IPS-NIHi11 (cell line): ENCODE results near the gene PPP1R13B.
"Not testable (repeated sequence)": the region's sequence is repeated elsewhere in the genome, so short reads cannot be mapped to it uniquely, and the experiment has no call there.

Experiments used
- DNase-seq: peaks from one replicate; pipeline ENCODE4 v3.0.0; 2012; ENCODE audit warnings: mixed read lengths, low spot score

The PPP1R13B gene, protein sequence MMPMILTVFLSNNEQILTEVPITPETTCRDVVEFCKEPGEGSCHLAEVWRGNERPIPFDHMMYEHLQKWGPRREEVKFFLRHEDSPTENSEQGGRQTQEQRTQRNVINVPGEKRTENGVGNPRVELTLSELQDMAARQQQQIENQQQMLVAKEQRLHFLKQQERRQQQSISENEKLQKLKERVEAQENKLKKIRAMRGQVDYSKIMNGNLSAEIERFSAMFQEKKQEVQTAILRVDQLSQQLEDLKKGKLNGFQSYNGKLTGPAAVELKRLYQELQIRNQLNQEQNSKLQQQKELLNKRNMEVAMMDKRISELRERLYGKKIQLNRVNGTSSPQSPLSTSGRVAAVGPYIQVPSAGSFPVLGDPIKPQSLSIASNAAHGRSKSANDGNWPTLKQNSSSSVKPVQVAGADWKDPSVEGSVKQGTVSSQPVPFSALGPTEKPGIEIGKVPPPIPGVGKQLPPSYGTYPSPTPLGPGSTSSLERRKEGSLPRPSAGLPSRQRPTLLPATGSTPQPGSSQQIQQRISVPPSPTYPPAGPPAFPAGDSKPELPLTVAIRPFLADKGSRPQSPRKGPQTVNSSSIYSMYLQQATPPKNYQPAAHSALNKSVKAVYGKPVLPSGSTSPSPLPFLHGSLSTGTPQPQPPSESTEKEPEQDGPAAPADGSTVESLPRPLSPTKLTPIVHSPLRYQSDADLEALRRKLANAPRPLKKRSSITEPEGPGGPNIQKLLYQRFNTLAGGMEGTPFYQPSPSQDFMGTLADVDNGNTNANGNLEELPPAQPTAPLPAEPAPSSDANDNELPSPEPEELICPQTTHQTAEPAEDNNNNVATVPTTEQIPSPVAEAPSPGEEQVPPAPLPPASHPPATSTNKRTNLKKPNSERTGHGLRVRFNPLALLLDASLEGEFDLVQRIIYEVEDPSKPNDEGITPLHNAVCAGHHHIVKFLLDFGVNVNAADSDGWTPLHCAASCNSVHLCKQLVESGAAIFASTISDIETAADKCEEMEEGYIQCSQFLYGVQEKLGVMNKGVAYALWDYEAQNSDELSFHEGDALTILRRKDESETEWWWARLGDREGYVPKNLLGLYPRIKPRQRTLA

DNA sequence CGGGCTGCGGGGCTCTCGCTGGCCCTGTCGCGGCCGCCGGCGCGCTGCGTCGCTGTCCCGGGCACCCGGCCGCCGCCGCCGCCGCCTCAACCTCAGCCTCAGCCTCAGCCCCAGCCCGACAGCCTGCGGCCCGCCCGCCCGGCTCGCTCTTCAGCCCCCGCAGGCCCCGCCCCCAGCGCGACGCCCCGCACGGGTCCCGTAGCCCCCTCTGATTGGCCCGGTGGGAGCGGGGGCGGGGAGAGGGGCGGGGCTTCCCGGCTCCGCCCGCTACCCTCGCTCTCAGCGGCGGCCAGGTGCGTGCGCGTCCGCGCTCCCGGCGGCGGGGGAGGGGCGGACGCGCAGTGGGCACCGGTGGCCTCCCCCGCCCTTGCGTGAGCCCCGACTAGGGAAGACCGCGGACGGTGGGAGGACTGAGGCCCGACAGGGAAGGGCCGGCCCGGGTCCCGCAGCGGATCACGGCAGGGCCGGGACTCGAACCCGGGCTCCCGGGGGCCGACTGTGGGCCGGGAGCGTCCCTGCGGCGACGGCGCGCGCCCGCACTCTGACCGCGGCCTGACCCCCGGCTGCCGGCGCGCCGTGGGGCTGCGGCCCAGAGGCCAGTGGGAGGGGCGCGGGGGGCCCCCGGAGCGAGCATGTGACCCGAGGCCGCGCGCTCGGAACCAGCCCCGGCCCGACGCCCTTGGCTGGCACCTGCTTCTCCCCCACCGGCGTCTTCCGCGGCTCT lies at the start of gene PPP1R13B:
PPP1R13B (minus strand) TSS at position 125 of the 724 bp plus-strand sequence. CDS start 268 bp downstream, outside the sequence.
- peak; percentile 98 for DNase-seq

DNA sequence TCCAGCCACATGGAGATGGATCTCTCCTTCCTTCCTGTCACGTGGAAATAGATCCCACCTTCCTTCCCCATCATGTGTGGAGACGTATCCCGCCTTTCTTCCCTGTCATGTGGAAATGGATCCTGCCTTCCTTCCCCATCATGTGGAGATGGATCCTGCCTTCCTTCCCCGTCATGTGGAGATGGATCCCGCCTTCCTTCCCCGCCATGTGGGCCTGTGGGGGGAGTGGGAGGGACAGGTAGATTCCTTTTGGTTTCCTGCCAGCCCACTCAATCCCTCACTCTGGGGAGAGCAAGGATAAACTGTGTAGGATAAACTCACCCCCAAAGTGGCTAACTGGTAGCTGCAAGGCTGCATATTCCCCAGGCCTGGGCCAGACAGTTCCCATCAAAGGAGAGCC lies 49.2 kb upstream of the PPP1R13B start:
- no peak for DNase-seq

DNA sequence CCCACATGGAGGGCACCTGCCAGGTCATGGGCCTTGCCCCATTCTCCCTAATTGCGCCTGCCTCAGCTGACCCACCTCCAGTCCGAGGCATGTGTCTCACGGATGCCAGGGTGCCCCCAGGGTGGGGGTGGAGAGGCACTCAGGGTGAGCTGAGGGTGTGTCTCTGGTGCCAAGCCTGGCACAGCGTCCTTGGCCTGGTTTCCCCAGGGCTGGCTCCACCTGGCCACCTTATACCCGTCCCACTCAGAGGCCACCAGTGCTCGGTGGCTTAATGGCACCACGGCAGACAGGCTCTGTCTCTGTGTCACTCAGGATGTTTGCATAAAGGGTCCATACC lies 47.3 kb upstream of the PPP1R13B start:
- no peak for DNase-seq

DNA sequence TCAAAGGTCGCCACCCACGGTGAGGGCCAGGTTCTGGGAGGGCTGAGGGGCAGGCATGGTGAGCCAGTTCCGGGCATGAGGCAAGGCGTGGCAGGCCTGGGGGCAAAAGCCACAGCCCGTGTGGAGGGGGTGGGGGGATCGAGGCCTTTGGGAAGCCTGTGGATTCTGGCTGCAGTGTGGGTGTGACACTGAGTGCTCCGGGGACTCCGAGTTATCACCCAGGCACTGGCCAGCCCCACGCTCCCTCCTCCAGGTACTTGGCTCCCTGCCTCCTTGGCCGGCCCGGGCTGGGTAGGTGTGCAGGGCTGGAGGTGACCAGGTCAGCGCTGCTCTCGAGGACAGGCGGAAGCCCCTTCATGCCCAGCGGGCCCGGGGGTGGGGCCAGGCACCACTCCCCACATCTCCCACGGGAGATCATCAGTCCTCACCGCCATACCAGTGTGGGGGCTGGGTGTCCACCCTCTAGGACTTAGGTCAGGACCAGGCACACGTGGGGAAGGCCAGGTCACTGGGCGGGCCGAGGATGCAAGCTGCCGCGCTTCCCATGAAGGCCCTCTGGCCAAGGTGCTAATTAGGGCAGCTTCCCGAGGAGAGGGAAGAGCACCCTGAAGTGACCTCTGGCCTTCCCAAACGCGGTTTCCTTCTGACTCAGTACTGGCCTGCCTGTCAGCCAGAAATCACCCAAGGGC lies 46.8 kb upstream of the PPP1R13B start:
- DNase-seq, result no peak

GRCh38 chr14:103892247-103892646 lies 44.9 kb upstream of the PPP1R13B start:
- DNase-seq, result no peak

GRCh38 chr14:103891667-103892215 lies 44.4 kb upstream of the PPP1R13B start:
- DNase-seq, result peak; percentile 13

DNA sequence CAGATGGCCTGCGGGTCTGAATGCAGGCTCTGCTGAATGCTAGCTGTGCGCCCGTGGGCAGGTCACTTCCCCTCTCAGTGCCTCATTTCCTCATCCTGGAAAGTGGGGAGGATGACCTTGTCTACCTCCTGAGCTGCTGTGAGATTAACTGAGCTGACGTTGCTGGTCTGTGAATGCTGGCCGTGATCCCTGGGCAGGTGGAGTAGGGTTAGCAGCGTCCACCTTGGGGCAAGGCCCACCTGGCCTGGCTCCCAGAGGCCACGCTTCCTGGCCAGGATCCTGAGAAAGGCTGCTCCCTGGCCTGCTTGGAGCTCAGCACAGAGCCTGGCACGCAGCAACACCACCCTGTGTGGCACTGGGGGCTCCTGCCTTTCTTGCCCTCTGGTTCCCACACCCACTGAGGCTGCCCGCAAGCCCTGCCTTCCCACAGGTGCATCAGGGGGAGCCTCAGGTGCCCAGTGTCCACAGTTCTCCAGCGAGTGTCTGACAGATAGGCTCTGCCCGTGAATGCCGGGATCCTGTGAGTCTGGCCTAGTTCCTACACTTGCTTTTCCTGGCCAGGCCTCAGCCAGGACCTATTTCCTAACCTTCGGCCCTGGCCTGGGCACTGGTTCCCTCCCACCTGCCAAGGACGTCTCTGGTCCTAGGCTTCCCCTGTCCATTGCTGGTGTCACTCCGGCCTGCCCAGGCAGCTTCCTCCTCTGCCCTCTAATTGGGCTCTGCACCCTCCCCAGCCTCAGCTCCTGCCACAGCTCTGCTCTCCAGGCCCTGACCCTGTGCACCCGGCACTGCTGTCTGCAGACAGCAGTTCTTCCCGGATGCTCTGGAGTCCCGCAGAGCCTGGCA lies 43.7 kb upstream of the PPP1R13B start:
- peak; percentile 4 for DNase-seq

- DNase-seq, result peak; percentile 9
Measured at GRCh38 chr14:103890052-103890371, 42.6 kb upstream of the PPP1R13B start.

DNA sequence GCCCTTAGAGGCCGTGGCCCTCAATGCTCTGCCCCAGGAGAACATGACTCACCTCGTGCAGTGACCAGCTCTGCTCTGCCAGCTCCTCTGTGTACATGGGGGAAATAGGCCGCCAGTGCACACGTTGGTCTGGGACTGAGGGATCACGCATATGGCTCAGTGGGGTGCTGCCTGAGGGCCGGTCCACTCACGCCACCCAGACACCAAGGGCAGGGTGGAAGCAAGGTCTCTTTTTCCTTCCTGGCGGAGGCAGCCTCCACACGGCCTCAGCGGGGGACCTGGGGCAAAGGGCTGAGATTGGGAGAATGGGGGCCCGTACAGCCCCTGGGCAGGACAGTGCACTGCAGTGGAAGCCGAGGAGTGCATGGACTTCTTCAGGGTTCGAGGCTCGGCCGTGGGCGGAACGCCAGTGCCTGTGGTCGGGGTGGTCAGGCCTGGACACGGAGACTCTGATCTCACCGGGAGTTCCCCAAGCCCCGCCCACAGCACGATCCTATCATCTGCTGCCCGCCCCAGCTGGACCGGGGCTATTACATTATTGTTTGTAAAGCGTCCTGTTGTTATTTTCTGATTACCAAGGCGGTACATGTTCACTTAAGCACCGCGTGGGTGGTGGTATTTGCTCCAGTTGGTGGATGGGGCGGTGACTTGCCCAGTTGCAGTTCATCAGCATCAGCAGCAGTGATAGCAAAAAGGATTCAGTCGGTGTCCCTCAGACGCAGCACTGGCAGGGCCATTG lies 42.1 kb upstream of the PPP1R13B start:
- no peak for DNase-seq

DNA sequence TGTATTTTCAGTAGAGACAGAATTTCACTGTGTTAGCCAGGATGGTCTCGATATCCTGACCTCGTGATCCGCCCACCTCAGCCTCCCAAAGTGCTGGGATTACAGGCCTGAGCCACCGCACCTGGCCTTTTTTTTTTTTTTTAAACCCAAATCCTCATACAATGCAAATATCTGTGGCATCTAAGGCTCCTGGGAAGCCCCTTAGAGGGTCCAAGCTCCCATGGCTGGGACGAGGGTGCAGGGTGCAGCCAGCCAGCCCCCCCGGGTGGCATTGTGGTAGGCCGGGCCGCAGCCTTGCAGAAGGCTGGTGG lies 41.6 kb upstream of the PPP1R13B start:
- DNase-seq, result not testable (repeated sequence)

DNA sequence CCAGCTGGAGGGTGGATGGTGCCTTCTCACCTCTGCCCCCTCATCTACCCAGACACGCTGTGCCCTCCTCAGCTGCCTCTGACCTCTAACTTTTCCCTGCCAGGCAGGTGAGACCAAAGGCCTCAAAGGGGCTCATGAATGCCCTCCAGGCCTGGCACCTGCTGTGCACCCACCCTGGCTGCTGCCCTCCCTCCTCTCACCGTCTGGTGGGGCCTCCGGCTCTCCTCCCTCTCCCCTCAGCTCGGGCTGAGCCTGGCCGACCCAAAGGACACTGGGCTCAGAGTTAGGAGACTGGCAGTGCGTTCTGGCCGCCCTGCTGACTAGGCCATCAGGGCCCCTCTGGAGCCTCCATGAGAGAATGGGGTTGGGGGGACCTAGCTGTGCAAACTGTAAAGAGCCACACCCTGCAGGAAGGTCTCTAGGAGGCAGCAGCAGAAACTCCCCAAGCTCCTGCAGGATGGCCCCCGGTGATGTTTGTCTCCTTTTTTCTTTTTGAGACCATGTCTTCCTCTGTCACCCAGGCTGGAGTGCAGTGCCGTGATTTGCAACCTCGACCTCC lies 40.3 kb upstream of the PPP1R13B start:
- DNase-seq, result no peak

- DNase-seq, result no peak
Measured at GRCh38 chr14:103887170-103887501, 39.8 kb upstream of the PPP1R13B start.

DNA sequence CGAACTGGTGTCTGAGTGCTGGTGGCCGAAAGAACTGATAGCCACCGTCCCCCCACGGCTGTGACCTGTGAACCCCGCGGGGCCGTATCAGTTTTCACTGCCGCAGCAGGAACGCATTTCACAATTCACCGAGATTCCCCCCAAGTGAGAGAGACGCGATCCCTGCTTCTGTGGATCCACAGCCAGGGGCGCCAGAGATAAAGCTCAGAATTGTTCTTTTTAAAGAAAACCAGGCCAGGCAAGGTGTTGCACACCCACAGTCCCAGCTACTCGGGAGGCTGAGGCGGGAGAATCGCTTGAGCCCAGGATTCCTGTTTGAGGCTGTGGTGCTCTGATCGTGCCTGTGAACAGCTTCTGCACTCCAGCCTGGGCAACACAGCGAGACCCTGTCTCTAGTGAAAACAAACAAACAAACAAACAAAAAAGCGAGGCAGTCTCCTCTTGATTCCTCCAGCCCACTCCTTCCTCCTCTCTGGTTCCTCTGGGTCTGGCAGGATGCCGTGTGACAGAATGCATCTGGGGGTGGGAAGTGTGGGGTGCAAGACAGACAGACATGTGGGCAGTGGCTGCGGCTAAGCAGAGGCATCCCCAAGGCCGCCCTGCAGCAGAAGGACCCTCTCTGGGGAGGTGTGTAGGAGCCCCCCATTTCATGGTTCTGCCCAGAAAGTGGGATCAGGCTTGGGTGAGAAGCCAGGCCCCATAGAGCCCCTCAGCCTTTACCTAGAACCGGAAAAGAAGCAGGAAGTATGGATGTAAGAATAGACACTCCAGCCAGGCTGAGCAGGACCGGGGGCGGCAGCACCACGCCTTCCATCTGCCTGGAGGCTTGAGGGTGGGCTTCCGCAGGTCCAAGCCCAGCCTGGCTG lies 39.2 kb upstream of the PPP1R13B start:
- DNase-seq, result no peak

- DNase-seq, result no peak
Measured at GRCh38 chr14:103885509-103885932, 38.1 kb upstream of the PPP1R13B start.

GRCh38 chr14:103884854-103885253 lies 37.5 kb upstream of the PPP1R13B start:
- DNase-seq, result no peak

DNA sequence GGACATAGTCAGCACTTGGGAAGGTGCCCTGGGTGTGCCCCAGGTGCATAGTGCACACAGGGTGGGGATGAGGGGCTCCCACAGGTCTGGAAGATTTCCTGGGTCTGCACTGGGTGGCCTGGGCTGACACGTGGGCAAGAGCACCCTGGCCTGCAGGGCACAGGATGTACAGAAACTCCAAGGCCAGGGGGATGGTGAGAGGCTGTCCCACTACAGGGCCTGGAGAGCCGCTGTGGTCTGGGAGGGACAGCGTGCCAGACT lies 35.8 kb upstream of the PPP1R13B start:
- DNase-seq, result no peak

- no peak for DNase-seq
Measured at GRCh38 chr14:103882503-103883262, 35.3 kb upstream of the PPP1R13B start.
